HepG2 (cell line): Measurements from ENCODE around the gene RCOR1. TPM values are rescaled to one million over a fixed set of nuclear protein-coding genes. Genes with fewer than 3 reads are reported as not detected.

Experiments
- CEBPZ ChIP-seq: IDR thresholded peaks from 2 replicates; pipeline ENCODE4 v1.6.1; 2012; ENCODE audit warnings: low read length, improper control_type of control experiment
- MBD4 ChIP-seq: IDR thresholded peaks from 2 replicates; pipeline ENCODE4 v1.6.1; 2012; ENCODE audit warnings: low read length, inconsistent platforms, borderline replicate concordance
- SRSF9 ChIP-seq: fragments of 200-400 bp; formaldehyde crosslinking; IDR thresholded peaks from 2 replicates; pipeline ENCODE4 v1.6.1; 2018; ENCODE audit warnings: borderline replicate concordance, mild to moderate bottlenecking, low read depth, low read length; ENCODE audit not compliant: insufficient read depth, poor library complexity, severe bottlenecking
- TMF1 ChIP-seq: sonication (generic); formaldehyde crosslinking; IDR thresholded peaks from 2 replicates; pipeline ENCODE4 v1.8.1; 2022; ENCODE audit warnings: low read depth, missing genetic modification reagents
- ZHX1 ChIP-seq: sonication (generic); formaldehyde crosslinking; IDR thresholded peaks from 2 replicates; pipeline ENCODE4 v1.8.1; 2022; ENCODE audit warnings: low read depth, mild to moderate bottlenecking, missing genetic modification reagents
- ZNF224 ChIP-seq: sonication (generic); formaldehyde crosslinking; IDR thresholded peaks from 2 replicates; pipeline ENCODE4 v1.5.0; 2020; ENCODE audit warnings: mild to moderate bottlenecking, missing genetic modification reagents
- ZNF362 ChIP-seq: sonication (generic); formaldehyde crosslinking; IDR thresholded peaks from 2 replicates; pipeline ENCODE4 v1.4.0; 2020; ENCODE audit warnings: missing genetic modification reagents, mild to moderate bottlenecking, borderline replicate concordance
- ZNF383 ChIP-seq: sonication (generic); formaldehyde crosslinking; IDR thresholded peaks from 2 replicates; pipeline ENCODE4 v1.4.0; 2020; ENCODE audit warnings: missing genetic modification reagents, mild to moderate bottlenecking, borderline replicate concordance
- ZNF687 ChIP-seq: sonication (generic); formaldehyde crosslinking; IDR thresholded peaks from 2 replicates; pipeline ENCODE4 v1.5.1; 2020; ENCODE audit warnings: mild to moderate bottlenecking, missing genetic modification reagents, moderate library complexity
- ZSCAN12 ChIP-seq: sonication (generic); formaldehyde crosslinking; IDR thresholded peaks from 2 replicates; pipeline ENCODE4 v1.9.0; 2021; ENCODE audit warnings: mild to moderate bottlenecking, missing genetic modification reagents
- polyA plus RNA-seq, 8 experiments: library from polyadenylated mRNA; depleted of rRNA in 3 of 8; stranded (reverse) in 7 of 8; unstranded in 1 of 8; fragments of >200 nt; fragmentation: Illumina TruSeq in 4 of 8; extraction: Trizol in 4 of 8; gene quantifications; 2 replicates each; pipeline versions ENCODE4 v1.2.1 to v1.2.3, GENCODE V29; 2011 to 2016; ENCODE audit warnings: low read depth in 4 of 8, missing spikeins in 1 of 8, mixed read lengths in 1 of 8; ENCODE audit not compliant: insufficient read depth in 1 of 8
- total RNA-seq, 5 experiments: library from RNA; depleted of rRNA; stranded (reverse); fragments of >200 nt; fragmentation: Illumina TruSeq; extraction: Trizol; gene quantifications; 2 replicates each; pipeline ENCODE4 v1.2.3, GENCODE V29; 2016; ENCODE audit warnings: low read depth in 1 of 5
- TF ChIP-seq, protein P1 (sequence below): sonication (generic); formaldehyde crosslinking; IDR thresholded peaks from 2 replicates; pipeline ENCODE4 v1.8.1; 2023; ENCODE audit warnings: missing genetic modification reagents, inconsistent platforms, borderline replicate concordance
- TF ChIP-seq, protein P2 (sequence below): sonication (generic); formaldehyde crosslinking; IDR thresholded peaks from 2 replicates; pipeline ENCODE4 v1.4.0; 2020; ENCODE audit warnings: mild to moderate bottlenecking, missing genetic modification reagents

The RCOR1 gene
- total and polyA plus RNA-seq, 2 of the 13 experiments (the other 11 are each of a cell fraction or from before 2014, with no cell fraction given), result 10.2 to 11.1 TPM

DNA sequence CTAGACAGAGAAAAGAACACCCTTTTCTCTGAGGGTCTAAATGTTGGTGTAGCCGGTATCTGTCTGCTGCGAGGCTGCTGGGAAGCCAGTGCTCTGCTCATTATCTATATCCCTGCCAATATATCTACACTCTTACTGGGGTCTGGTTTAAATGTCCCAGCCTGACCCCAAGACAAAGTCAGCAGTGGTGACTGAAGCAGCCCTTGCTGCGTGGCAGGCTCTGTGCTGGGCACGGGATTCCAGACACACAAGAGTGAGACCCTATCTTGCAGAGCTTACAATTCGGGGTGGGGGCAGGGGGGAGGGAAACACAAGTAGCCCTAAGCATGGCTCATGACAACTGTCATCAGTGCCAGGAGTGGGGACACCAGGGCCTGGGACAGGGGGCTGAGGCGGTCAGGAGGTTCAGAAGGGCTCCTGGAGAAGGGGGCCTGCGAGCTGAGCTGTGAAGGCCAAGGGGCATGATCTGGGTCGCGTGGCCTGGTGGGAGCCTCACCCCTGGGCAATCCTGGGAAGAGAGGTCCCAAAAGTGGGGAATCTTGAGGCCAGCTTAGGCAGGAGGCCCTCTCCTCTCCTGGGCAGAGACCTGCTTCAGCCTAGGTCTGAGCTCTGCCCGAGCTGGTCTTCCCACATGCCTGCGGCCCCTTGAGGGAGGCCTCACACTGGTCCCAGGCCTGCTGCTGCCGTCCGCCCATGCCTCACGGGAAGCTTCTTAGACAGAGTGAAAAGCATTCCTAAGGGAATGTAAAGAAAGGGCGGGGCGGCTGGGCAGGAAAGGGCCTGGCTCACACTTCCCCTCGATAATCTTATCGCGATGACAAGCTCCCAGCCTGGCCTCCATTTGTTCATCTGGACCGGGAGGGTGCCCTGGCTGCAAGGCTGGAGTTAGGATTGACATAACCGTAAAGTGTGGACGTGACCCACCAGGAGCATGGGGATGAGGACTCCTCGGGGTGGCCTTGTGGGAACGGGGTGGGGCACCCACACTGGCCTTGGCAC is 7.3 kb upstream of the RCOR1 start (continued):
- peak; percentile 97 for TF ChIP-seq ZNF687 (CRISPR knock-in tag)
- TF ChIP-seq SRSF9, result no peak
- no peak for TF ChIP-seq ZSCAN12 (CRISPR knock-in tag)
- TF ChIP-seq ZNF383 (CRISPR knock-in tag), result no peak
- TF ChIP-seq MBD4, result no peak
- TF ChIP-seq, protein P1, sequence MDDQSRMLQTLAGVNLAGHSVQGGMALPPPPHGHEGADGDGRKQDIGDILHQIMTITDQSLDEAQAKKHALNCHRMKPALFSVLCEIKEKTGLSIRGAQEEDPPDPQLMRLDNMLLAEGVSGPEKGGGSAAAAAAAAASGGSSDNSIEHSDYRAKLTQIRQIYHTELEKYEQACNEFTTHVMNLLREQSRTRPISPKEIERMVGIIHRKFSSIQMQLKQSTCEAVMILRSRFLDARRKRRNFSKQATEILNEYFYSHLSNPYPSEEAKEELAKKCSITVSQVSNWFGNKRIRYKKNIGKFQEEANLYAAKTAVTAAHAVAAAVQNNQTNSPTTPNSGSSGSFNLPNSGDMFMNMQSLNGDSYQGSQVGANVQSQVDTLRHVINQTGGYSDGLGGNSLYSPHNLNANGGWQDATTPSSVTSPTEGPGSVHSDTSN (CRISPR knock-in tag), result no peak
- 0 out of 2 replicates have a peak, but pooled peaks have one; percentile 18 for TF ChIP-seq ZNF224 (CRISPR knock-in tag)
- no peak for TF ChIP-seq CEBPZ
- no peak for TF ChIP-seq TMF1 (CRISPR knock-in tag)
- TF ChIP-seq ZNF362 (CRISPR knock-in tag), result no peak
- TF ChIP-seq ZHX1 (CRISPR knock-in tag), result no peak
- TF ChIP-seq, protein P2, sequence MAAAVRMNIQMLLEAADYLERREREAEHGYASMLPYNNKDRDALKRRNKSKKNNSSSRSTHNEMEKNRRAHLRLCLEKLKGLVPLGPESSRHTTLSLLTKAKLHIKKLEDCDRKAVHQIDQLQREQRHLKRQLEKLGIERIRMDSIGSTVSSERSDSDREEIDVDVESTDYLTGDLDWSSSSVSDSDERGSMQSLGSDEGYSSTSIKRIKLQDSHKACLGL, result 0 out of 2 replicates have a peak, but pooled peaks have one; percentile 31
